ENCODE measurements around the gene TBP.
"Not testable (repeated sequence)": the region's sequence is repeated elsewhere in the genome, so short reads cannot be mapped to it uniquely, and the experiment has no call there.

TBP gene

DNA sequence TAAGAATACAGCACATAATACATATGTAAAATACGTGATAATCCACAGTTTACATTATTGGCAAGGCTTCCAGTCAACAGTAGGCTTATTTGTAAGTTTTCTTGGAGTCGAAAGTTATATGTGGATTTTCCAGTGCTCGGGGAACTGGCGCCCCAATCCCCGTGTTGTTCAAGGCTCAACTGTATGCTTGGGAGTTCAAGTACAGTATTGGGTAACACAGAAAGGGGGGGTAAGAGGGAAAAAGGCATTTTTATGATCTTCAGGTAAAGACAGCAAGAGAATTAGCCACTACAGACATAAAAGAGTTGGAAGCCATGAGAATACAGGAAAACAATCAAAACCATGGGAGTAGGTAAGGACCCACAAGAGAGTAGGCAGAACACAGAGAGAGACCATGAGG, 17.5 kb upstream of the TBP start:
- FAIRE-seq: no peak

DNA sequence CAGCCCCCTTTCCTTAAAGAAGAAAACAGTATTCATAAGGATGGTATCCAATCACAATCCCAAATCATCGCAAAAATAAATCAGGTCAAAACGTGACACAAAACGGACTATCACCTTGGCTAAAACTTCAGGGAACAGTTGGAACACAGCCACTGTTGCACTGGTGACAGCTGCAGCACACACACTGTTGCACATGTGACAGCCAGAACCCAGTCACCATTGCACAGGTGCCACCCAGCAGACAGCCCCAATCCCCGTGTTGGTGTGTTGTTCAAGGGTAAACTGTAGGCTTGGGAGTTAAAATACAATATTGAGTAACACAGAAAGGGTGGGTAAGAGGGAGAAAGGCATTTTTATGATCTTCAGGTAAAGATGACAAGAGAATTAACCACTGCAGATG, 16.8 kb upstream of the TBP start:
- FAIRE-seq: no peak

DNA sequence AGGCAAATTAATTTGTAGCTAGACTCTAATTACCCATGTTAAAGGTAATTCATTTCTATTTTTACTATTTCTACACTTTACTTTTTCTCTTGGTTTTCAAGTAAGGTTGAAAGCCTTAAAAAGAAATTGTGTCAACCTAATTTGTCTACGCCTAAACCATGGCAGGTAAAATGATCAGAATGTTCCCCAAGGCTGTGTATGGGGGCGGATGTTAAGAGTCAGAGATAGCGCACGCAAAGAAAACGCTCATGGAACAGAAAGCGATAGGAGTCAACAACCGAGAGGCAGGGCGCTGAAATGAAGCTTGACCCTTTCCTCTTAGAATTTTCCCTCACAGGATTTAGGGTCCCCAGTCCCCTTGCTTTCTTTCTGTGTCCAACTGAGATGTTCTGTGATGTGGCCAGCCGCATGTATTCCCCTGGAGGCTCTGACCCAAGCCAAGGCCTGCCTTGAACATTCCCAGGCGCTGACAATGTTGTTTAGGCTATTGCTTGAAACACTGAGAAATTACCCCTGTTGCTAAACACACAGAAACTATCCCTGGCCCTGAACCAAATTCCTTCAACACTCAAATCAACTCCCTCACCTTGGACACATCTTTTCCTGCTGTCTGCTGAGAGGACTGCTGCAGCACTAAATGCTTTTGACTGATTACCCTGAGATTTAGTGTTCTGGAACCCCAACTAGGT, 12.0 kb upstream of the TBP start:
- no peak for FAIRE-seq

DNA sequence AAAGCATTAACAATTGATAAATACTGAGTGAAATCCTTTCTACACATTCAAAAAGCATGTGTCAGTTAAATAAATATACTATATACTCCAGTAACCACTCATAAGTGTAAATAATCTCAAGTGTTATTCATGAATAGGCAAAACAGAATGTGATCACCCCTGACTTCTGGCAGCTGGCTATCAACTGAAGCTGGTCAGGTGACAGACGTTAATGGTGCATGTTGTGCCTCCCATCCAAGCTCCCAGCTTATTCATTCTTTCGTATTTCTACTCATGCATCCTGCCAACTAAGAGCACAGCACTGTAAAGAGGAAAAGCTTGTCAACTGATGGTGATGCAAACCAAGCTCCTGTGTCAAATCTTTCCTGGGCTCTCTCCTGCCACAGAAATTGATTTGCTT, 8.8 kb upstream of the TBP start:
- FAIRE-seq: no peak

DNA sequence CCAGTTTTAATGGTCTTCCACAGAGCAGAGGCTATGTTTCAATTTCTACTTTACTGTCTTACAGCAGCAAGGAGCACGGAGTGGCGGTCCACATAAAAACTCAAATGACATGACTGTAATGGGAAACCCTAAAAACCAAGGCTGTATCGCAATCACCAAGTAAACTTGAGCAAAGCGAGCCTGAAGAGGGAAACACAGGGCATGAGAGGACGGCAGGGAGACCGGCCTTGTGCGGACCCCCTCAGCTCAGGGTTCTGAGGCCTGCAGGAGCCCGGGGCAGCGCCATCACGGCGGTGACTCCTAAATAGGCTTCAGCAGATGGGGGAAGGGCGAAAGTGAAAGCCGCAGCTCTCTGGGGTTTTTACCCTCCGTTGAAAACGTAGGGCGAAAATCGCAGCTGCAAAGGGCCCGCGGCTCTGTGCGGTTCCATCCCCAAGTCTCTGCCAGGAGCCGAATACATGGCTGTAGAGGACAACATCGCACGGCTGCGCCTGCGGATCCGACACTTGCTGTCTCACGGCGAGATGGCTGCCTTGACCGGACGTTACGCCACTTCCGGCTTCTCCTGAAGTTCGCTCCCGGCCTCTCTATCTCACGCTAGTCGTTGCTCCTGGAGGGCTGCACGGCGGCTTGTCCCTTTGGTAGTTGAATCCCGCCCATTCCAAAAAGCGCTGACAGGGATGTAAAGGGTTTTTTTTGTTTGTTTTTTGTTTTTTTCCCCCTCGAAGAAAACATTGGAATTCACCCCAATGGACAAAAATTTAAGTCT, 1.2 kb upstream of the TBP start, which contains the start of gene PSMB1:
TSS of gene PSMB1 (minus strand) at position 543 of the 769 bp plus-strand sequence. CDS start at position 478, 65 bp downstream.
- FAIRE-seq: peak; percentile 84

DNA sequence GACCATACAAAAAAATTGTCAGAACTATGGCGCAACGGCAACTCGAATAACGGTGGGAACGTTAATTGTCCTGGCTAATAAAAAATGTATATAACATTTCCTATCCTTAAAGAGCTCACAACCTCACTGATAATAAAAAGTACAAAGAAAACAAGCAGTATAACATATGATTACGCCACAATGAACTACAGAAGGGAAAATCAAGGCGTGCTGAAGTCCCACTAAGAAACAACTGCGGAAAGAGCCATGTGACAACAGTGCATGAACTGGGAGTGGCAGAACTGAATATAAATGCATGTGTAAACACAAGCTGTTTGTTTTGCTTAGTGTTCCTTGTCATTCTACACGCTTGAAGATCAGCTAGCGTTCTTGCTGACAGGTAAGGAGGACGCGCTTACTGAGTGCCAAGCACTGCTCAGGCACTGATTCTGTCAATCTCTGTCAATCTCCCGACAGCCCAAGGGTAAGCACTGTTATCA, 596 bp upstream of the TBP start:
- no peak for FAIRE-seq

DNA sequence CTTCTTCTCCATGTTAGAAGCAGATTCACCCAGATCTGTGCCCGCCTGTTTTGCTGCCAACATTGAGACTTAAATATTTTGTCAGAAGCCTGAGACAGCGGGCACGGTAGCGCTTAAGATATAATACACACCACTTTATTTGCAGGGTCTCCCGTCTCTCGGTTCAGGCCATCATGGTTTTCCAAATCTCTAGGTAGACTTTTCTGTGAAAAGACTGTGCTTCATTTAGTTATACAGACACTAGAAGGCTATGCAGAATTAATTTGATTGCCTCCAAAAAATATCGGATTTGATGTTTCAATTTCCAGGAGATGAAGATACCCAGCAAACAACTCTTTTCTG, 598 bp downstream of the TBP start:
- no peak for FAIRE-seq

DNA sequence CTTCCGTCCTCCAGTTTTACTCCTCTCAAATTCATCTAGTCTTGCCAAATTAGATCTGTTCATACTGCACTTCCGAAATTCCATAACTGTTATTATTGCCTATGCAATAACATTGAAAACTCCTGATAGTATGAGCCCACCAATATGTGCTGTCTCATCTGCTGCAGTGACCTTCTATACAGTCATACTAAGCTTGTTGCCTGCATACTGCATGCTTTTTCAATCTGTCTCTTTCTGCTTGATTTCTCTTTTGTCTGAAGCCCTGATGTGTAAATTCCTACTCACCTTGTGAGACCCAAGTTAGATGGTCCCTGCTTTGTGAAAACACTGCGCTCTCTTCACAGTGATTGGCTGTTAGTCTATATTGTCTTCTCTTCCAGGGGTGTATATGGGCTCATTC, 1.1 kb downstream of the TBP start:
- no peak for FAIRE-seq

DNA sequence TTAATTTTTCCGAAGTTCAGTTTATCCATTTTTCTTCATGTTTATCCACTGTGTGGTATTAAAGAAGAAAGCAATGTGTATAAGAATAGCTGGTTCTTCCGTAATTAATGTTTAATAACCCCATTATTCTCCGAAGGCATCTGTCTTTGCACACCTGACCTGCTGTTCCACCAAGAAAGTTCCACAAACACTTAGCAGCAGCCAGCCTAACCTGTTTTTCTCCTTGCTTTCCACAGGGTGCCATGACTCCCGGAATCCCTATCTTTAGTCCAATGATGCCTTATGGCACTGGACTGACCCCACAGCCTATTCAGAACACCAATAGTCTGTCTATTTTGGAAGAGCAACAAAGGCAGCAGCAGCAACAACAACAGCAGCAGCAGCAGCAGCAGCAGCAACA, 7.4 kb downstream of the TBP start:
- FAIRE-seq: no peak

DNA sequence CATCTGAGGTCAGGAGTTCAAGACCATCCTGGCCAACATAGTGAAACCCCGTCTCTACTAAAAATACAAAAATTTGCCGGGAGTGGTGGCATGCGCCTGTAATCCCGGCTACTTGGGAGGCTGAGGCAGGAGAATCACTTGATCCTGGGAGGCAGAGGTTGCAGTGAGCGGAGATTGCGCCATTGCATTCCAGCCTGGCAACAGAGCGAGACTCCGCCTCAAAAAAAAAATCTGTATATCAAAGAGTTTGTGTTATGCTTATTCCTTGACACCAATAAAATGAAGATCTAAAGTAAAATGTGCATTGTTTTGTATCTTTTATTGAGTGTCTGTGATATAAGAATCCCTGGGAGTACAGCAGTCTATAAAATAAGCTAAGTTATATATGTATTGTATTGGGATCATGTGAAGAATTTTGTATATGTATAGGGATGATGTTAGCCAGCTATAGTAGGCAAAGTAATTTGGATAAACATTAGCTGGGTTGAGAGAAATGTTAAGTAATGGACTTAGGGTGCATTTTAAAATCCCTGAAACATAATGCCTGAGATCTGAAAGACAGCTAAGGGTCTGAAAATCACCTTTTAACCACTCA, 10.9 kb downstream of the TBP start:
- no peak for FAIRE-seq

DNA sequence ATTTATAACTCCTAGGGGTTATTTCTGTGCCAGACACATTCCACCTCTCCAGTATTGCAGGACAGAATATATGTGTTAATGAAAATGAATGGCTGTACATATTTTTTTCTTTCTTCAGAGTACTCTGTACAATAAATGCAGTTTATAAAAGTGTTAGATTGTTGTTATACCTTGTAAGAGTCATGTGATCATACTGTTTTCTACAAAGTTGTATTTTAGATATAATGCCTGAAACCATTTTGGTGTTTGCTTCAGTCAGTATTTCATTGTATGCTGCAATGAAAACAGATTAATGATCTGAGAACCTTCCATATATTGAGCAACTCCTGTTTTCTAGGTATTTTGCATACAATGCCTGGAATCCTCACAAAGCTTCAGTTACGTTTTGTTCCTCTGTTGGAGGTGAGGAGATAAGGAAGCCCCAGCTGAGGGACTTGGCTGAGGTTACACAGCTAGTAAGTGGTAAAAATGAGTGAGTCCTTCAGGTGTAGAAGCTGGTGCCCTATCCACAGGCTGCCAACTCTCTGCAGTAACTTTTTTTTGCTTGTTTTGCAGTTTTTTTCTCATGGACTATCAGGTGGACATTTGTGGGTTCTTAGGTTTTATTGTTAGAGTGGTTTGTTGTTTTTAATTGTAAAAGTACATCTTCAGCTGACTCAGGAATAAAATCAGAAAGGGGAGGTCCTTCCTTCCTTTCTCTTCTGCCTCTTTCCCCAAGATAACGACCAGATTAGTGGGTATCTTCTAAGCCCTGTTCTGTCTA, 18.7 kb downstream of the TBP start:
- no peak for FAIRE-seq

DNA sequence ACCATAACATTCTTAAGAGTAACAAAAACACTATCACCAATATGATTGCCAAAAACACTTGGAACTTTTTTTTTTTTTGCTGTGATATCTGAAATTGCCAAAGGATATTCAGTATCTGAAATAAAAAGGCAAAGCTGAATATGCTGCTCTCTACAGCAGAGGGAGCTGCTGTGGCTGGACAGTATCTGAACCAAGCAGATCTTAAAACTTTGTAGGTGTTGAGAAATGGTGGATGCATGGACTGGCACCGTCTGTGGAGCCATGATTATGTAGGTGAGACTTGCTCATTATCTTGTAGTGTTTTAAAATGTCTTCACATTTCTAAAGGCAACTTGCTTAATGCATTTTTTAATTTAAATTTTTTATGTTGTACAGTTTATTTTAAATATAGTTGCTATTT, 21.1 kb downstream of the TBP start:
- FAIRE-seq: peak; percentile 67

DNA sequence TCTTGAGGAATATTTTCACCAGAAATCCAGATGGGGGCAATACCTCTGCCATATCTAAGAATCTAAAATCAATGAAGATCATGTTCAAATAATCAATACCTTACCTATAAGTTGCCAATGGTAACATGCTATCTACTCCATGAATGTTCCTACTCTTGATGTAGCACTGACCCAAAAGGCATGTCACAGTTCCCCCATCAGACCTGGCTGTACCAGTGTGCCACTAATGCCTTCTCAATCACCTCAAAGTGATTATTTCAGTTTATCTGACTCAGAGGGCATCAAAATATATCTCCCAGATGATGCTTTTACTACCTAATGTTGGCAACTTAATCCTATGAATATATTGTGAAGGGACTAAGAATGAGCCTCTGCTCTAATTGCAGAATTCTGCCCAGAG, 24.7 kb downstream of the TBP start:
- FAIRE-seq: no peak

DNA sequence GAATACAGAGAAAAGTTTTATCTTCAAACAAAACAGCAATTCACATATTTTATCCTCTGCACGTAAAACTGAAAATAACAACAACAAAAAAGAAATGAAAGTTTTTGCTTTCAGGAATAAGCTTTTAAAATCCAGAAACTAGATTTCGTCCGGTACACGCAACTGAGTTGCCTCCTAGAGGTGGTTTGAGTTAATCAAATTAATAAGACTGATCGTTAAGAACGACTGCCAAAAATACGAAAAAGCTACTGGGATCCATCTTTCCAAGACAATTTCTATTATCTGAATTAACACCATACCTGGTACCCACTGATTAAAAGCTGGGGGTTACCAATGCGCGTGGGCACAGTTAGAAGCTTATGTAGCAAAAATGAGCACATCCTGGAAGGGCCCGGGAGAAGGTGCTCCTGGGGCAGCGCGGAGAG, 29.6 kb downstream of the TBP start:
- no peak for FAIRE-seq

DNA sequence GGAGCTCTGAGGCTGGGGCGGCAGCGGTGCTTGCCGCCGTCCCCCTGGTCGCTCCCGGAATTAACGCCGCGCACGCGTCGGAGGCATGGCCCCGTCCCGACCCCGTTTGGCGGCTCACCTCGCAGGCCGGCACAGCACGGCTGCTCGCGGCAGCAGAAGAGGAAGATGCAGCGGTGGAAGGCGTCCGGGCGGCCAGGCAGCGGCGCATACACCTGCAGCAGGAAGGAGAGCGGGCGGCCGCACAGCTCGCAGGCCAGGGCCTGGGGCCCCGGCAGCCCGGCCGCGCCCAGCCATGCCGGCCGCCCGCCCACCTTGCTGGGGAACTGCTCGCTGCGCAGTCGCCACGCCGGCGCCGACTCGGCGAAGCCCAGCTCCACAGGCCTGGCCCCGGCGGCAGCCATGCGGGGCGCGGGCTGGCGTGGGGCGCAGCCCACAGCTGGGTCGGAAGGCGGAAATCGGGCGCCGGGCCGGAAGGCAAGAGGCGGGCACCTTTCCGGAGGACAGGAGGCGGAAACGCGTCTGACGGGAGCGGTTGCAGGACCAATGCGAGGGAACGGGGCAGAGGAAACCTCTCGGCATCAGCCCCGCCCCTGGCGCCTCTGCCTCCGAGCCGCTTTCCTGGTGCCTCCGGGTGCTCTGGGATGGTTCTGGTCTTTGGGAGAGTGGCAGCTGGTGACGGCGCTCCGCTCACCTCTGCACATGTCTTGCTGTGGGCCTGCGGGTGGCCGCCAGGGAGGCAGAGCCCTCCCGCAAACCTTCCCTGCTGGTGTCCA, 30.2 kb downstream of the TBP start, which contains the start of gene PDCD2:
TSS of gene PDCD2 (minus strand) at position 457 of the 773 bp plus-strand sequence. CDS start at position 401, 56 bp downstream.
- peak; percentile 90 for FAIRE-seq

DNA sequence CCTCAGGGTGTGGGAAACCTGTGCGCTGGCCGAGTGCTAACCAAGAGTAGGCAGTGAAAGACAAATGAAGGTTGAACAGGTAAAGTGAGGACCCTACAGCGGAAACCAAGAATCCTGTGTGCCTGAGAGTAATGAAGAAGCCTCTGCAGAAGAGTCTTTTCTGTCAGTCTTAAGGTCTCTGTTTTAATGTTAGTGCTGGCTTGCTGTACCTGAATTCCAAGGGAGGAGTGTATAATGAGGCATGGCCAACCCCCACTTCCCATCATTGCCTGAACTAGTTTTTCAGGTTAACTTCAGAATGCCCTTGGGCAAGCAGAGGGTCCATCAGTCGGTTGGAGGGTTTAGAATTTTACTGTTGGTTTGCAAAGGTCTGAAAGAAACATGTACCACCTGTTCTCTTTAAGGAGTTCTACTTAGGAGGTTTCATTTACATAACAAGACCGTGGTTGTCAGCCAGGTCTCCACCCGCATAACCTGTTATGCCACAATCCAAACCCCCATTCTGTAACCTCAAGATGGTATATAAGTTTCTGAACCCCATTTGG, 30.9 kb downstream of the TBP start:
- FAIRE-seq: no peak

DNA sequence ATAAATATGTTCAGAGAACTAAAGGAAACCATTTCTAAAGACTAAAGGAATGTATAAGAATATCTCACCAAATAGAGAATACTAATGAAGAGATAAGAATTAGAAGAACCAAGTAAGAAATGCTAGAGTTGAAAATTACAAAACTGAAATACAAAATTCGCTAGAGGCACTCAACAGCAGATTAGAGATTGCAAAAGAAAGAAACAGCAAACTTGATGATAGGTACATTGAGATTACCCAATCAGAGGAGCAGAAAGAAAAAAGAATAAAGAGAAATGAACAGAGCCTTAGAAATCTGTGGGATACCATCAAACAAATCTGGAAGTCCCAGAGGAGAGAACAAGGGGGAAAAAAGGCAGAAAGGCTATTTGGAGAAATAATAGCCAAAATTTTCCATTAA, 36.6 kb downstream of the TBP start:
- FAIRE-seq: no peak

DNA sequence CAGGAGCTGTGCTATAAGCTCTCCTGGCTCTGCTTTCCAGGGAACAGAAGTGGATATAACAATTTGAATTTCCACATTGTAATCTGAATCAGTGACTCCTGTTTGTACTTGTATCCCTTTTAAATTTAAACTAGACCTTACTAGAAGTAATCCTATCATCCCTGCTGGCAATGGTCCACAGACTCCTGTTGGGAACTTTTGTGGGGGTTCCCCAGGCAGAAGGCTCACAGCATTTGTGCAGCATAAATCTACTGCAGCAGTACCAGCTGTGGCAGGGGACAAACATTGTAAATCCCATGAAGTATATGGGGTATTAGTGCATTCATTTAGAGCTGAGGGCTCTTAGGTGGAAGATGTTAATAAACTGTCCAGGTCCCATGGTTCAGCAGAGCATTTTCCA, 42.3 kb downstream of the TBP start:
- FAIRE-seq: no peak

DNA sequence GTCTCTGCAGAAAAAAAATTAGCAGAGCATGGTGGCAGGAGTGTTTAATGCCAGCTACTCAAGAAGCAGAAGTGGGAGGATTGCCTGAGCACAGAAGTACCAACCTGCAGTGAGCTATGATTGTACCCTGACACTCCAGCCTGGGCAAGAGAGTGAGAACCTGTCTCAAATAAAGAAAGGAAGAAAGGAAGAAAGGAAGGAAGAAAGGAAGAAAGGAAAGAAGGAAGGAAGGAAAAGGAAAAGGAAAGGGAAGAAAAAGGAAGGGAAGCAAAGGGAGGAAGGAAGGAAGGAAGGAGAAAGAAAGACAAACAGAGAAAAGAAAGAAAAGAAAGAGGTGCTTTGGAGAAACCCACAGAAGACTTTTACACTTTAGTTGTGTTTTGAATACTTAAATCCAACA, 43.1 kb downstream of the TBP start:
- FAIRE-seq: no peak

DNA sequence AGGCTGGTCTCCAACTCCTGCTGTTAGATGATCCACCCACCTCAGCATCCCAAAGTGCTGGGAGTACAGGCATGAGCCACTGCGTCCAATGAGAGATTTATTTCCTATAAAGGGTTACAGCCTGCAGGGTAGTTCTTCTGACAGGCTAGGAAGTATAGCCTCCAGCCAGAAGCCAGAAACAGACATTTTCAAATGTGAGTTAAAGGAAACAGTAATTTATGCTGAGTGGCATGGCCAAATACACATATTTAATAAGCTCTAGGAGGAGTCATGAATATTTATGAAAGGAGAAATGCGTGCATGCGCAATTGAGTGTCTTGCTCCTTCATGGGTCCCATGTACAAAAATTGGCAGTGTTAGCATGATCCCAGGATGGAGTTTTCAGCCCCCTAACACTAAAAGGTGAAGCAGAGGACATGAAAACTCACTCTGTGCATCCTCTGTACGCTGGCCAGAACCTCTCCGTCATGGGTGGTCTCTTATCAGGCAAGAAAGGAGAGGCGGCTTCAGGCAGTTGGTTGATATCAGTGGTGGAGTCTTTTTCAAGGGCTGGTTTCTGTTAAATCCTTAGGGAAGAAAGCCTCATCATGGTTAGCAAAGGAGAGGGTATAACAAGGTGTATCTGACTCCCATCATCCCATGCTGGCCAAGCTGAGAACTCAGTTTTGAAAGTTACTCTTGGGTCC, 51.5 kb downstream of the TBP start:
- no peak for FAIRE-seq

DNA sequence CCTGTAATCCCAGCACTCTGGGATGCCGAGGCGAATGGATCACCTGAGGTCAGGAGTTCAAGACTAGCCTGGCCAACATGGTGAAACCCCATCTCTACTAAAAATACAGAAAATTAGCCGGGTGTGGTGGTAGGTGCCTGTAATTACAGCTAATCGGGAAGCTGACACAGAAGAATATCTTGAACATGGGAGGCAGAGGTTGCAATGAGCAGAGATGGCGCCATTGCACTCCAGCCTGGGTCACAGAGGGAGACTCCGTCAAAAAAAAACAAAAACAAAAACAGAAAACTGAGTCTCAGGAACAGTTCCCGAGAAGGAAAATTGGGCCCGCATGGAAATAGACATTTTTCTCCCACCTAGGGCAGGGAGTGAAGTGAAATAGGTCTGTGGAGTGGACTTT, 55.1 kb downstream of the TBP start:
- not testable (repeated sequence) for FAIRE-seq
